HEK293 (cell line): ENCODE results near the gene MYH11.

Experiments used
- CTCF ChIA-PET: fragments of 350-600 bp; formaldehyde crosslinking; extraction: SDS; loops from one replicate; lab custom pipeline; 2021; ENCODE audit warnings: antibody characterized with exemption; lab: Yijun Ruan, JAX
- POLR2A ChIA-PET: fragments of 300-600 bp; formaldehyde crosslinking; extraction: SDS; loops from one replicate; lab custom pipeline; 2020; ENCODE audit warnings: antibody characterized with exemption, inconsistent platforms; lab: Yijun Ruan, JAX
- H3K27ac ChIP-seq: fragments of 200-500 bp; sonication (Bioruptor generic); 2 replicates; pipeline ENCODE4 v1.5.1; 2014; ENCODE audit warnings: low read depth, low read length, control low read depth, inconsistent platforms; ENCODE audit errors: extremely low read depth
- H3K36me3 ChIP-seq, 2 experiments: fragments of 200-500 bp in 1 of 2; sonication (Bioruptor generic) in 1 of 2; 1 replicate in 1 of 2; 2 replicates in 1 of 2; pipeline ENCODE4 v1.5.1; 2014 to 2017; ENCODE audit warnings: inconsistent platforms in 2 of 2, low read length in 2 of 2; ENCODE audit not compliant: control insufficient read depth in 2 of 2, insufficient read depth in 1 of 2
- H3K4me1 ChIP-seq: fragments of 200-500 bp; sonication (Bioruptor generic); 2 replicates; pipeline ENCODE4 v1.5.1; 2014; ENCODE audit warnings: mild to moderate bottlenecking, low read length, inconsistent platforms; ENCODE audit not compliant: control insufficient read depth, insufficient read depth
- H3K4me3 ChIP-seq: 2 replicates; pipeline ENCODE4 v1.5.1; 2011; ENCODE audit warnings: low read depth, mild to moderate bottlenecking, control low read depth, low read length, moderate library complexity
- H3K9me3 ChIP-seq: fragments of 200-500 bp; sonication (Bioruptor generic); 2 replicates; pipeline ENCODE4 v1.5.1; 2014; ENCODE audit warnings: low read depth, low read length, inconsistent platforms; ENCODE audit not compliant: control insufficient read depth, insufficient read depth
- GFI1B ChIP-seq: fragments of 450-650 bp; formaldehyde crosslinking; IDR thresholded peaks from 2 replicates; pipeline ENCODE4 v1.5.1; 2016; ENCODE audit warnings: missing biosample characterization, missing genetic modification characterization
- HOXC10 ChIP-seq: sonication (generic); formaldehyde crosslinking; IDR thresholded peaks from 2 replicates; pipeline ENCODE4 v1.8.1; 2023; ENCODE audit warnings: mild to moderate bottlenecking, missing genetic modification reagents
- SETDB1 ChIP-seq: IDR thresholded peaks from one replicate; pipeline ENCODE4 v1.6.1; 2017; ENCODE audit warnings: mild to moderate bottlenecking, low read length, moderate library complexity, mixed read lengths; ENCODE audit not compliant: insufficient read length
- ZNF121 ChIP-seq: fragments of 450-650 bp; formaldehyde crosslinking; IDR thresholded peaks from 2 replicates; pipeline ENCODE4 v1.5.1; 2016; ENCODE audit warnings: missing biosample characterization, missing genetic modification characterization
- ZNF140 ChIP-seq: fragments of 450-650 bp; formaldehyde crosslinking; IDR thresholded peaks from 2 replicates; pipeline ENCODE4 v1.5.1; 2016; ENCODE audit warnings: missing biosample characterization, missing genetic modification characterization
- ZNF221 ChIP-seq: fragments of 450-650 bp; formaldehyde crosslinking; IDR thresholded peaks from 2 replicates; pipeline ENCODE4 v1.5.1; 2017; ENCODE audit warnings: missing biosample characterization, missing genetic modification characterization, borderline replicate concordance
- ZNF302 ChIP-seq: fragments of 450-650 bp; formaldehyde crosslinking; IDR thresholded peaks from 2 replicates; pipeline ENCODE4 v1.5.1; 2016; ENCODE audit warnings: missing biosample characterization, missing genetic modification characterization, low read depth
- ZNF354C ChIP-seq: fragments of 450-650 bp; formaldehyde crosslinking; IDR thresholded peaks from 2 replicates; pipeline ENCODE4 v1.5.1; 2016; ENCODE audit warnings: missing biosample characterization, missing genetic modification characterization, low read depth, borderline replicate concordance
- ZNF366 ChIP-seq: fragments of 450-650 bp; formaldehyde crosslinking; conservative IDR thresholded peaks from 2 replicates; pipeline ENCODE4 v1.5.1; 2016; ENCODE audit warnings: missing biosample characterization, missing genetic modification characterization
- ZNF423 ChIP-seq: fragments of 450-650 bp; formaldehyde crosslinking; IDR thresholded peaks from 2 replicates; pipeline ENCODE4 v1.5.1; 2016; ENCODE audit warnings: missing biosample characterization, missing genetic modification characterization
- ZNF521 ChIP-seq: fragments of 450-650 bp; formaldehyde crosslinking; IDR thresholded peaks from 2 replicates; pipeline ENCODE4 v1.5.1; 2017; ENCODE audit warnings: missing biosample characterization, mild to moderate bottlenecking, missing genetic modification characterization
- ZNF529 ChIP-seq: fragments of 450-650 bp; formaldehyde crosslinking; IDR thresholded peaks from 2 replicates; pipeline ENCODE4 v1.5.1; 2017; ENCODE audit warnings: missing genetic modification characterization, missing biosample characterization; ENCODE audit not compliant: insufficient replicate concordance
- ZNF549 ChIP-seq: fragments of 450-650 bp; IDR thresholded peaks from 2 replicates; pipeline ENCODE4 v1.5.1; 2018; ENCODE audit warnings: missing biosample characterization, missing genetic modification characterization, mild to moderate bottlenecking, inconsistent platforms, moderate library complexity
- ZNF600 ChIP-seq: fragments of 450-650 bp; formaldehyde crosslinking; IDR thresholded peaks from 2 replicates; pipeline ENCODE4 v1.5.1; 2016; ENCODE audit warnings: missing biosample characterization, missing genetic modification characterization
- ZNF626 ChIP-seq: fragments of 450-650 bp; sonication (Bioruptor Pico); formaldehyde crosslinking; IDR thresholded peaks from 2 replicates; pipeline ENCODE4 v1.5.1; 2018; ENCODE audit warnings: missing biosample characterization, missing genetic modification characterization, inconsistent platforms
- ZNF776 ChIP-seq: fragments of 450-650 bp; formaldehyde crosslinking; IDR thresholded peaks from 2 replicates; pipeline ENCODE4 v1.5.0; 2017; ENCODE audit warnings: missing biosample characterization, missing genetic modification characterization, borderline replicate concordance
- ZNF777 ChIP-seq: fragments of 450-650 bp; formaldehyde crosslinking; IDR thresholded peaks from 2 replicates; pipeline ENCODE4 v1.5.1; 2017; ENCODE audit warnings: missing biosample characterization, missing genetic modification characterization, borderline replicate concordance
- ZNF791 ChIP-seq: fragments of 450-650 bp; formaldehyde crosslinking; IDR thresholded peaks from 2 replicates; pipeline ENCODE4 v1.5.1; 2016; ENCODE audit warnings: missing biosample characterization, missing genetic modification characterization
- ZNF792 ChIP-seq: fragments of 450-650 bp; formaldehyde crosslinking; IDR thresholded peaks from 2 replicates; pipeline ENCODE4 v1.5.1; 2016; ENCODE audit warnings: missing biosample characterization, missing genetic modification characterization
- TF ChIP-seq, protein P1 (sequence below): fragments of 450-650 bp; formaldehyde crosslinking; IDR thresholded peaks from 2 replicates; pipeline ENCODE4 v1.5.1; 2017; ENCODE audit warnings: missing biosample characterization, missing genetic modification characterization
- TF ChIP-seq, protein P2 (sequence below): IDR thresholded peaks from 2 replicates; pipeline ENCODE4 v1.6.1; 2011; ENCODE audit warnings: mild to moderate bottlenecking, low read depth, low read length, borderline replicate concordance
- TF ChIP-seq, protein P3 (sequence below): fragments of 450-650 bp; formaldehyde crosslinking; IDR thresholded peaks from 2 replicates; pipeline ENCODE4 v1.5.1; 2016; ENCODE audit warnings: missing biosample characterization, missing genetic modification characterization
- TF ChIP-seq, protein P4 (sequence below): fragments of 450-650 bp; formaldehyde crosslinking; IDR thresholded peaks from 2 replicates; pipeline ENCODE4 v1.5.1; 2017; ENCODE audit warnings: missing biosample characterization, missing genetic modification characterization
- TF ChIP-seq, protein P5 (sequence below): fragments of 450-650 bp; formaldehyde crosslinking; IDR thresholded peaks from 2 replicates; pipeline ENCODE4 v1.5.1; 2016; ENCODE audit warnings: missing biosample characterization, missing genetic modification characterization

MYH11 gene

DNA sequence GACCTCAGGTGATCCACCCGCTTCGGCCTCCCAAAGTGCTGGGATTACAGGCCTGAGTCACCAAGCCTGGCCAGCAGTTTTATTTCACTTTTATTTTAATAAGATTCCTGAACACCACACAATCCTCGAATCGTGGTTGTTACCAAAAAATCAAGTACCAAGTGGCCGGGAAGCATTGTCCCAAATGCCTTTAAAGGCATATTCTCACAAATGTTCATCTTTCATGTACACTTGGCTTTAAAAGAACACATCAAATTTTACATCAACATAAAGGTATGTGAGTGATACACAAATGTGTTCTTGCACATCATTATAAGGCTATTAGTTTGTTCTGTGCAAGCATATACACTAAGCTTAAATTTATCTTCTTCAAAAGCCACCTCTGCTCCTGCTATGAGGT lies 8.1 kb upstream of the MYH11 start:
- CTCF ChIA-PET: interaction anchor here (0.6 to 2.3 kb wide), 2 partner anchors 10 to 28 kb away, joined by 3 to 10 read pairs; no protein-coding TSS in a partner anchor
- Histone ChIP-seq H3K4me3 (no peak overlapping the region), H3K27ac (no peak overlapping the region), H3K4me1 (no peaks in the 10 kb centered on the region), H3K9me3 (no peaks in the 10 kb centered on the region), H3K36me3 (peaks cover 6 to 31% of the 10 kb centered on the region in 2 experiments)
- TF ChIP-seq SETDB1: no peak
- TF ChIP-seq ZNF600: no peak
- no peak for TF ChIP-seq ZNF366
- TF ChIP-seq ZNF221 (tag by site-specific recombination): no peak
- TF ChIP-seq HOXC10 (CRISPR knock-in tag): no peak
- no peak for TF ChIP-seq ZNF792
- TF ChIP-seq ZNF791: no peak
- no peak for TF ChIP-seq ZNF776
- no peak for TF ChIP-seq ZNF777 (tag by site-specific recombination)
- POLR2A ChIA-PET: no interaction called here

DNA sequence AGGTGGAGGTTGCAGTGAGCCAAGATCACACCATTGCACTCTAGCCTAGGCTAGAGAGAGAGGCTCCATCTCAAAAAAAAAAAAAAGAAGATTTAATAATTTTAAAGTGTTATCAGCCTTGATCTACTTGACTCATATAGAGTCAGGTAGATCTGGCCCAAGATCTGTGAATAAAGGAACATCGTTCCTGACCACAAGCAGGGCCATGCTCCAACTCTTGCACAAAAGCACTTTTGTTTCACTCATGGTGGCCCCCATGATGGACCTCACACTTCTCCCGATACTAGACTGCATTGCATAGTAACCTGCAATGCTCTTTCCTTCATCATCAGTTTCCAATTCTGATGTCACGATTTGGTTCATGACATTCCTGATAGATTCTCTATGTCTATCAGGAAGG lies 5.2 kb upstream of the MYH11 start:
- peaks cover 4 to 19% of the 10 kb centered on the region in 2 experiments for H3K36me3 ChIP-seq
- no peaks in the 10 kb centered on the region for H3K9me3 ChIP-seq
- H3K4me3 ChIP-seq: no peak overlapping the region
- TF ChIP-seq, protein P1, sequence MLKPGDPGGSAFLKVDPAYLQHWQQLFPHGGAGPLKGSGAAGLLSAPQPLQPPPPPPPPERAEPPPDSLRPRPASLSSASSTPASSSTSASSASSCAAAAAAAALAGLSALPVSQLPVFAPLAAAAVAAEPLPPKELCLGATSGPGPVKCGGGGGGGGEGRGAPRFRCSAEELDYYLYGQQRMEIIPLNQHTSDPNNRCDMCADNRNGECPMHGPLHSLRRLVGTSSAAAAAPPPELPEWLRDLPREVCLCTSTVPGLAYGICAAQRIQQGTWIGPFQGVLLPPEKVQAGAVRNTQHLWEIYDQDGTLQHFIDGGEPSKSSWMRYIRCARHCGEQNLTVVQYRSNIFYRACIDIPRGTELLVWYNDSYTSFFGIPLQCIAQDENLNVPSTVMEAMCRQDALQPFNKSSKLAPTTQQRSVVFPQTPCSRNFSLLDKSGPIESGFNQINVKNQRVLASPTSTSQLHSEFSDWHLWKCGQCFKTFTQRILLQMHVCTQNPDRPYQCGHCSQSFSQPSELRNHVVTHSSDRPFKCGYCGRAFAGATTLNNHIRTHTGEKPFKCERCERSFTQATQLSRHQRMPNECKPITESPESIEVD (tag by site-specific recombination): no peak
- TF ChIP-seq ZNF521 (tag by site-specific recombination) (no peak), ZNF354C (tag by site-specific recombination) (no peak), ZNF549 (tag by site-specific recombination) (no peak), GFI1B (tag by site-specific recombination) (no peak)
- TF ChIP-seq, protein P2, sequence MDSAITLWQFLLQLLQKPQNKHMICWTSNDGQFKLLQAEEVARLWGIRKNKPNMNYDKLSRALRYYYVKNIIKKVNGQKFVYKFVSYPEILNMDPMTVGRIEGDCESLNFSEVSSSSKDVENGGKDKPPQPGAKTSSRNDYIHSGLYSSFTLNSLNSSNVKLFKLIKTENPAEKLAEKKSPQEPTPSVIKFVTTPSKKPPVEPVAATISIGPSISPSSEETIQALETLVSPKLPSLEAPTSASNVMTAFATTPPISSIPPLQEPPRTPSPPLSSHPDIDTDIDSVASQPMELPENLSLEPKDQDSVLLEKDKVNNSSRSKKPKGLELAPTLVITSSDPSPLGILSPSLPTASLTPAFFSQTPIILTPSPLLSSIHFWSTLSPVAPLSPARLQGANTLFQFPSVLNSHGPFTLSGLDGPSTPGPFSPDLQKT: no peak
- ChIA-PET CTCF (no interaction called here), POLR2A (no interaction called here)
- 0 out of 2 replicates have a peak, but pooled peaks cover 2% of the 10 kb centered on the region for H3K4me1 ChIP-seq
- no peak overlapping the region for H3K27ac ChIP-seq

DNA sequence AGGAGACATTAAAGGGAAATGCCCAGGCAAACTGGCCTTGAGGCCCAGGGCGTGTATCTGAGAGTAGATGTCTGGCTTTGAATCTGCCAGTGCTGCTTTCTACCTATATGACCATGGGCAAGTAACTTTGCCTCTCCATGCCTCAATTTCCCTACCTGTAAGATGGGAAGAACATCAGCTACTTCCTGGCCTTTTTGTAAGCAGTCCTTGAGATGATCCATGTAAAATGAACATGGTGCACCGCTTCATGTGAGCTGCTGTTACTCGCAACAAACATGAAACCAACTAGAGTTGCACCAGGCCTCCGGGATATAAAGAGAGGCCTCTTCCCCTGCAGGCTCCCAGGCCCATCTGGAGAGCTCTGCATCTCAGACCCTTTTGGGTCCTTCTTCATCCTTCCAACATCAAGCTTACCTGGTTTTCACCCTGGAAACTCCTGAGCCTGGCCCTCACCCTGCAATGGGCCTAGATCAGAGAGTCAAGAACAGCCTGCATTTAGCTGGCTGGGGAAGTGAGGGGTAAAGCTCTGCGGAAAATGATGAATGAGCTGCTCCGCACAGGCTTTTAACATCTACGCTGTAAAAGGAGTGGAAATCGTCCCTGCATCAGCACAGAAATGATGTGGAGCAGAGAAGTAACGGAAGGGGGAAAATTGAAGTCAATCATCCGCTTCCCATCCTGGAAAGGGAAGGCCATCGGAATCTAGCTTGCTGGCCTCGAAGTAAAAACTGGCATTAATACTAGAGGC lies 2.3 kb upstream of the MYH11 start:
- POLR2A ChIA-PET: no interaction called here
- Histone ChIP-seq H3K36me3 (no peaks in the 10 kb centered on the region), H3K9me3 (no peaks in the 10 kb centered on the region), H3K27ac (no peak overlapping the region), H3K4me1 (0 out of 2 replicates have a peak, but pooled peaks cover 2% of the 10 kb centered on the region), H3K4me3 (no peak overlapping the region)
- TF ChIP-seq ZNF423 (no peak), ZNF121 (no peak), ZNF529 (no peak), ZNF140 (tag by site-specific recombination) (no peak), ZNF626 (tag by site-specific recombination) (no peak), ZNF302 (tag by site-specific recombination) (no peak), ZNF777 (tag by site-specific recombination) (no peak)
- TF ChIP-seq, protein P3, sequence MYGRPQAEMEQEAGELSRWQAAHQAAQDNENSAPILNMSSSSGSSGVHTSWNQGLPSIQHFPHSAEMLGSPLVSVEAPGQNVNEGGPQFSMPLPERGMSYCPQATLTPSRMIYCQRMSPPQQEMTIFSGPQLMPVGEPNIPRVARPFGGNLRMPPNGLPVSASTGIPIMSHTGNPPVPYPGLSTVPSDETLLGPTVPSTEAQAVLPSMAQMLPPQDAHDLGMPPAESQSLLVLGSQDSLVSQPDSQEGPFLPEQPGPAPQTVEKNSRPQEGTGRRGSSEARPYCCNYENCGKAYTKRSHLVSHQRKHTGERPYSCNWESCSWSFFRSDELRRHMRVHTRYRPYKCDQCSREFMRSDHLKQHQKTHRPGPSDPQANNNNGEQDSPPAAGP (tag by site-specific recombination): no peak
- TF ChIP-seq, protein P4, sequence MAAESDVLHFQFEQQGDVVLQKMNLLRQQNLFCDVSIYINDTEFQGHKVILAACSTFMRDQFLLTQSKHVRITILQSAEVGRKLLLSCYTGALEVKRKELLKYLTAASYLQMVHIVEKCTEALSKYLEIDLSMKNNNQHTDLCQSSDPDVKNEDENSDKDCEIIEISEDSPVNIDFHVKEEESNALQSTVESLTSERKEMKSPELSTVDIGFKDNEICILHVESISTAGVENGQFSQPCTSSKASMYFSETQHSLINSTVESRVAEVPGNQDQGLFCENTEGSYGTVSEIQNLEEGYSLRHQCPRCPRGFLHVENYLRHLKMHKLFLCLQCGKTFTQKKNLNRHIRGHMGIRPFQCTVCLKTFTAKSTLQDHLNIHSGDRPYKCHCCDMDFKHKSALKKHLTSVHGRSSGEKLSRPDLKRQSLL (tag by site-specific recombination): no peak
- TF ChIP-seq, protein P5, sequence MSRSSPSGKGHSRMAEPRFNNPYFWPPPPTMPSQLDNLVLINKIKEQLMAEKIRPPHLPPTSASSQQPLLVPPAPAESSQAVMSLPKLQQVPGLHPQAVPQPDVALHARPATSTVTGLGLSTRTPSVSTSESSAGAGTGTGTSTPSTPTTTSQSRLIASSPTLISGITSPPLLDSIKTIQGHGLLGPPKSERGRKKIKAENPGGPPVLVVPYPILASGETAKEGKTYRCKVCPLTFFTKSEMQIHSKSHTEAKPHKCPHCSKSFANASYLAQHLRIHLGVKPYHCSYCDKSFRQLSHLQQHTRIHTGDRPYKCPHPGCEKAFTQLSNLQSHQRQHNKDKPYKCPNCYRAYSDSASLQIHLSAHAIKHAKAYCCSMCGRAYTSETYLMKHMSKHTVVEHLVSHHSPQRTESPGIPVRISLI: no peak
- CTCF ChIA-PET: interaction anchor here (2.1 kb wide), 1 partner anchor 15 kb away, joined by 9 read pairs; no protein-coding TSS in a partner anchor
